ENCODE measurements around the gene ARHGAP26.

DNA sequence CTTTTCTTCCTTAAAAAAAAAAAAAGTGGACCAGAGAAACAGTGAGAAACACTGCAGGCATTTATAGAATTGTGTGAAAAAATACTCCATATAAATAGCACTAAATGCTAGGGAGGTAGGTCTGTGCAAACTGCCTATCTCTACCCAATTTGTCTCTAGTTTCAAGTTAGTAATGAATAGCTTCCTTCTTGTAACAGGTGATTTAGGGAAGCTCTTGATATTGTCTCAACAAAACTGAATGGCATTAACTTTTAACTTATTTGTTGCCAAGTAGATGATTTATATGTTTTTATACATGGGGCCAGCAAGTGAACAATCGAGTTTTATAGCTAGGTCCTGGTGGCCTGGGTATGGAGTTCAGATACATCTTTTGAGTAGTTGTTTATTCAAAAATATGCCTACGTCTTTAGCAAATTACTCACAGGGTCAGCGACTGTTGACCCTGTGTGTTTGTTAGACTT, 349.7 kb downstream of the ARHGAP26 start:
- TF ChIP-seq EZH2 (IDR thresholded peaks at IDR 0.05; ENCODE audit: borderline replicate concordance, insufficient read depth, low read length, poor library complexity, severe bottlenecking) (no peak), RAD21 (conservative IDR thresholded peaks at IDR 0.05) (no peak), CTCF (IDR thresholded peaks at IDR 0.05; ENCODE audit: poor library complexity, severe bottlenecking) (no peak), POLR2AphosphoS5 (IDR thresholded peaks at IDR 0.05) (no peak), EP300 (conservative IDR thresholded peaks at IDR 0.05; ENCODE audit: poor library complexity, severe bottlenecking) (no peak), SMC3 (conservative IDR thresholded peaks at IDR 0.05; ENCODE audit: poor library complexity) (no peak)
